Testis (tissue), 3 donors: ENCODE data around the gene CLOCK. TPM values are rescaled to one million over a fixed set of nuclear protein-coding genes. Genes with fewer than 3 reads are reported as not detected.

Source experiments
- DNase-seq: peaks from one replicate; pipeline ENCODE4 v3.0.0-alpha.2; 2019
- H3K27ac ChIP-seq, 2 donors: fragments of 200-600 bp; sonication (generic); one replicate each; pipeline ENCODE4 v1.5.1; 2019
- H3K27me3 ChIP-seq: fragments of 200-600 bp; sonication (generic); one replicate; pipeline ENCODE4 v1.5.1; 2019
- H3K36me3 ChIP-seq: fragments of 200-600 bp; sonication (generic); one replicate; pipeline ENCODE4 v1.5.1; 2017; ENCODE audit warnings: low read depth; ENCODE audit errors: missing control alignments
- H3K4me1 ChIP-seq: fragments of 200-600 bp; sonication (generic); one replicate; pipeline ENCODE4 v1.5.1; 2019
- H3K4me3 ChIP-seq, 2 donors: fragments of 200-600 bp; sonication (generic); one replicate each; pipeline ENCODE4 v1.5.1; 2017 to 2019
- H3K9me3 ChIP-seq: fragments of 200-600 bp; sonication (generic); one replicate; pipeline ENCODE4 v1.5.1; 2017
- CTCF ChIP-seq, 3 experiments: fragments of 450-650 bp in 2 of 3; fragments of 200-600 bp in 1 of 3; sonication (generic) in 1 of 3; IDR thresholded peaks; one replicate each; pipeline ENCODE4 v1.5.1; 2016 to 2019; ENCODE audit warnings: antibody characterized with exemption in 3 of 3, mild to moderate bottlenecking in 2 of 3, moderate library complexity in 1 of 3
- POLR2A ChIP-seq: fragments of 450-650 bp; IDR thresholded peaks from one replicate; pipeline ENCODE4 v1.6.1; 2017; ENCODE audit warnings: antibody characterized with exemption, mild to moderate bottlenecking, moderate library complexity
- WGBS, 2 donors: methylation state at CpG; one replicate each; pipeline ENCODE4 v1.1.5; 2018; 5-methylcytosine and 5-hydroxymethylcytosine counted together
- intact Hi-C: fragments of 100-400 bp; cut with DNase I; formaldehyde crosslinking; loops from one replicate; pipeline ENCODE4 v1.15.1; 2023; ENCODE audit warnings: low total_unique reads
- polyA plus RNA-seq: library from polyadenylated mRNA; stranded (reverse); fragments of 350-450 nt; fragmentation: Illumina TruSeq; extraction: RNeasy Lipid Tissue Mini Kit (QIAGEN cat#74804); gene quantifications from one replicate; pipeline ENCODE4 v1.2.3, GENCODE V29; 2014; ENCODE audit warnings: low read depth, low replicate concordance; ENCODE audit not compliant: insufficient read depth
- total RNA-seq, 2 donors: library from RNA; depleted of rRNA; stranded (reverse); fragments of >200 nt; gene quantifications; one replicate each; pipeline ENCODE4 v1.2.3, GENCODE V29; 2016

CLOCK gene
- total and polyA plus RNA-seq, 3 donors from 2014 or later: 41.9 to 48.6 (median 43.4) TPM

GRCh38 chr4:55578341-55579010, 31.8 kb upstream of the CLOCK start:
- no peaks in the 10 kb centered on the region for H3K9me3 ChIP-seq
- DNase-seq: no peak
- TF ChIP-seq POLR2A (no peak), CTCF (IDR thresholded peaks at IDR 0.05) (no peak)
- no peaks in the 10 kb centered on the region for H3K36me3 ChIP-seq
- H3K4me3 ChIP-seq: no peak overlapping the region
- no peaks in the 10 kb centered on the region for H3K27me3 ChIP-seq
- H3K27ac ChIP-seq: no peak overlapping the region
- intact Hi-C loops: no loop called here
- no peaks in the 10 kb centered on the region for H3K4me1 ChIP-seq

DNA sequence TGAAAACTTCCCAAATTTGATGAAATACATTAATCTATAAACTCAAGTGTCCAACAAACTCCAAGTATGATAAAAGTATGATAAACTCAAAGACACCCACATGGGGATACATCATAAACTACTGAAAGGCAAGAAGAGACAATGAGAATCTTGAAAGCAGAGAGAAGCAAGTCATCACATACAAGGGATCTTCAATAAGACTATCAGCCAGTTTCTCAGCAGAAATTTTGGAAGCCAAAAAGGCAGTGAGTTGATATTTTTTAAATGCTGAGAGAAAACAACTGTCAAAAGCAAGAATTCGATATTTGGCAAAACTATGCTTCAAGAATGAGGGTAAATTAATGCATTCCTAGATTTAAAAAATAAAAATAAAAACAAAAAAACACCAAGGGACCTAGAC, 28.8 kb upstream of the CLOCK start:
- no peak for DNase-seq
- TF ChIP-seq CTCF (IDR thresholded peaks at IDR 0.05): no peak
- TF ChIP-seq POLR2A: no peak
- Histone ChIP-seq H3K27ac (no peak overlapping the region), H3K4me3 (no peak overlapping the region), H3K27me3 (no peaks in the 10 kb centered on the region), H3K4me1 (no peaks in the 10 kb centered on the region), H3K9me3 (no peaks in the 10 kb centered on the region), H3K36me3 (no peaks in the 10 kb centered on the region)
- WGBS, 2 donors: 88 to 96% methylated on average over 1 of the region's 1 CpG
- intact Hi-C loops: no loop called here

- no peak for DNase-seq
- intact Hi-C loops: no loop called here
- Histone ChIP-seq H3K4me3 (no peak overlapping the region), H3K27ac (no peak overlapping the region), H3K4me1 (no peaks in the 10 kb centered on the region), H3K27me3 (no peaks in the 10 kb centered on the region), H3K9me3 (no peaks in the 10 kb centered on the region), H3K36me3 (no peaks in the 10 kb centered on the region)
- TF ChIP-seq POLR2A (no peak), CTCF (IDR thresholded peaks at IDR 0.05) (no peak)
- WGBS, 2 donors: 86 to 90% methylated on average over 1 of the region's 1 CpG
Measured at GRCh38 chr4:55574252-55574651, 27.5 kb upstream of the CLOCK start.

DNA sequence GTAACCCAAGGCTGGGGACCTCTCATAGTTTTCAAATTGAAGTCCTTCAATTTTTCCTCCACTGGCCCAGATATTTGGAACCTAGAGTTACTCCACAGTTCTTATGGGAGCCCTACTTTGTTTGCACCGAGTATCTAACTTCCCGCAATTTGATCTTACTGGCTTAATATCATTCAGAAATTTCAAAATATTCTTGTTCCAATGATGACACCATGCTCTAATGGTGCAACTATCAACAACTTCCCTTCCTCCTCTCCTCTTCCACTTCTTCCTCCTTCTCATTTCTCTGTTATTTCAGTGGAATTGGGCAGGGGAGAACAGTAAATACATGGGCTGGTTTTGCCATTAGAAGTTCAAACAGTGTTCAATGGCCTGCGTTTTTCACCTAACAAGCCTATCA, 25.1 kb upstream of the CLOCK start:
- H3K27ac ChIP-seq: no peak overlapping the region
- no peaks in the 10 kb centered on the region for H3K36me3 ChIP-seq
- no peaks in the 10 kb centered on the region for H3K9me3 ChIP-seq
- no peaks in the 10 kb centered on the region for H3K4me1 ChIP-seq
- no peak for DNase-seq
- WGBS, 2 donors: 80 to 83% methylated on average over 3 of the region's 3 CpGs
- TF ChIP-seq POLR2A: no peak
- no peak for TF ChIP-seq CTCF (IDR thresholded peaks at IDR 0.05)
- intact Hi-C loops: no loop called here
- no peak overlapping the region for H3K4me3 ChIP-seq
- H3K27me3 ChIP-seq: no peaks in the 10 kb centered on the region

DNA sequence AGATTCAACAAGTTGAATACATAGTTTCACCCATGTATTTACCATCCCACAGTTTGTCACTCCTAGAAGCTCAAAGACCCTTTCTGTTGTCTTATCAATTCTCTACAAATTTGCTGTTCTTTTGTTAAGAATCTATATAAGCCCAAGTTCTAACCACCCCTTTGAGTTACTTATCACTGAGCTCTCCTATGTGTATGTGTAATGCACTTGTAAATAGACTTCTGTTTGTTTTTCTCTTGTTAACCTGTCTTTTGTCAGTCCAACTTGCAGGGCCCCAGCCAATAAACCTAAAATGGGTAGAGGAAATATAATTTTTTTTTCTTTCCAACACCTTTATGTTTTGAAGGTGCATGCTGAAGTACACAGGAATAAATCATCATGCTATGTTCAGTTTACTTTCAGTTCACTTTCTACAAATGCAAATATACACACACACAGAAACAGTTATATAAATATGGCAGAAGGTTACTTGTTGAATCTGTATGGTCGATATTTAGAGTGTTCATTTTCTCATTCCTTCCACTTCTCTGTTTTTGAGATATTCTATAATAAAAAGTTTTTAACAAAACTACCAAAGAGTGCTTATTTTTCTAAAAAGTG, 22.3 kb upstream of the CLOCK start:
- H3K36me3 ChIP-seq: no peaks in the 10 kb centered on the region
- H3K27ac ChIP-seq: no peak overlapping the region
- 89 to 100% methylated on average over 1 of the region's 1 CpG for WGBS, 2 donors
- DNase-seq: no peak
- TF ChIP-seq POLR2A (no peak), CTCF (IDR thresholded peaks at IDR 0.05) (no peak)
- intact Hi-C loops: no loop called here
- no peaks in the 10 kb centered on the region for H3K27me3 ChIP-seq
- H3K4me1 ChIP-seq: no peaks in the 10 kb centered on the region
- H3K9me3 ChIP-seq: no peaks in the 10 kb centered on the region
- no peak overlapping the region for H3K4me3 ChIP-seq
